Central memory CD4-positive, alpha-beta T cell (primary cell): ENCODE results near the gene DIP2B.
"Not testable (repeated sequence)": the region's sequence is repeated elsewhere in the genome, so short reads cannot be mapped to it uniquely, and the experiment has no call there.

Source experiments
- DNase-seq: peaks from one replicate; pipeline ENCODE4 v3.0.0; 2022

Gene DIP2B

GRCh38 chr12:50555471-50555885, 50.7 kb downstream of the DIP2B start:
- no peak for DNase-seq

- DNase-seq = no peak
Measured at GRCh38 chr12:50556273-50556672, 51.5 kb downstream of the DIP2B start.

- not testable (repeated sequence) for DNase-seq
Measured at GRCh38 chr12:50556796-50557195, 52.0 kb downstream of the DIP2B start.

- DNase-seq = no peak
Measured at GRCh38 chr12:50557421-50557820, 52.6 kb downstream of the DIP2B start.

GRCh38 chr12:50558970-50559369, 54.2 kb downstream of the DIP2B start:
- no peak for DNase-seq

- DNase-seq = no peak
Measured at GRCh38 chr12:50562520-50563433, 58.0 kb downstream of the DIP2B start.

- DNase-seq = no peak
Measured at GRCh38 chr12:50563434-50563787, 58.6 kb downstream of the DIP2B start.

GRCh38 chr12:50564237-50564947, 59.6 kb downstream of the DIP2B start:
- DNase-seq = no peak

GRCh38 chr12:50564948-50565297, 60.1 kb downstream of the DIP2B start:
- DNase-seq = no peak

- DNase-seq = no peak
Measured at GRCh38 chr12:50566066-50566465, 61.3 kb downstream of the DIP2B start.

- no peak for DNase-seq
Measured at GRCh38 chr12:50567926-50568325, 63.1 kb downstream of the DIP2B start.

GRCh38 chr12:50568338-50569091, 63.7 kb downstream of the DIP2B start:
- DNase-seq = no peak

- DNase-seq = no peak
Measured at GRCh38 chr12:50569321-50569720, 64.5 kb downstream of the DIP2B start.

GRCh38 chr12:50569876-50570275, 65.1 kb downstream of the DIP2B start:
- no peak for DNase-seq

- no peak for DNase-seq
Measured at GRCh38 chr12:50571786-50572185, 67.0 kb downstream of the DIP2B start.

- no peak for DNase-seq
Measured at GRCh38 chr12:50572287-50572686, 67.5 kb downstream of the DIP2B start.

- DNase-seq = no peak
Measured at GRCh38 chr12:50572760-50573159, 68.0 kb downstream of the DIP2B start.

- DNase-seq = no peak
Measured at GRCh38 chr12:50573271-50573670, 68.5 kb downstream of the DIP2B start.

- DNase-seq = no peak
Measured at GRCh38 chr12:50574601-50575348, 70.0 kb downstream of the DIP2B start.

- no peak for DNase-seq
Measured at GRCh38 chr12:50579757-50580267, 75.0 kb downstream of the DIP2B start.

- no peak for DNase-seq
Measured at GRCh38 chr12:50580436-50580835, 75.7 kb downstream of the DIP2B start.
